Inferior parietal cortex (tissue), 1 donor: Measurements from ENCODE around the gene ECE2.

Source experiments
- DNase-seq: peaks from one replicate; pipeline ENCODE4 v3.0.0-alpha.2; 2016; ENCODE audit errors: extremely low spot score

The ECE2 gene

DNA sequence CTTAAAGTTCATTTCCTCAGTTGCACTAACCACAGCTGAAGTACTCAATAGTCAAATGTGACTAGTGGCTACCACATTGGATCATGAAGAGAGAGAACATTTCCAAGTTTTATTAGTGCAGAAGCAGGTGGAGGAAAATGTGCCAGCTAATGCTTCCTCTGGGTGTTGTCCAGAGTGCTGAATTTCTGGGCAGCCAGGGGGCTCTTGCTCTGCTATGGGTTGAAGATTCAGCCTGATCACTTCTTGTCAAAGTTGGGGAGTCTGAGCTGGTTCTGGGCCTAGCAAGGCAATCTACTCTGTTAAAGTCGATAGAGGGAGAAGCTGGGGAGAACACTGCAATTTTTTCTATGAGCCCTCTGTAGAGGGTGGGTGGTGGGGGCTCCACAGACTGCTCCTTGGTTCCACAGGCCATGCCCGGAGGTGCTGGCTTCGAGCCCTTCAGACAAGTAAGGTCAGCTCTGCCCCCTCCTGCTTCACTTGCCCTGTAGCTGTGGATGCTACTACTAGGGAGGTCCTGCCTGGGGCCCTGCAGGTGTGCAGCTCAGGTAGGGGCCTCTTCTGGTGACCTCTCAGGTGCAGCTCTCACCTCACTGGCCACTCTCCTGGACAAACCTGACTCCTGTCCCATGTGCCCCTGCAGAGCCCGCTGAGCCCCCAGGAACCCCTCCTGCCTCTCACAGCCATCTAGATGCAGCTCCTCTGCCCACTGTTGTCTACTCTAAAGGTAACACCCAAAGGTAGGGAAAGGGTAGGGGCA lies 35.3 kb upstream of the ECE2 start:
- no peak for DNase-seq

DNA sequence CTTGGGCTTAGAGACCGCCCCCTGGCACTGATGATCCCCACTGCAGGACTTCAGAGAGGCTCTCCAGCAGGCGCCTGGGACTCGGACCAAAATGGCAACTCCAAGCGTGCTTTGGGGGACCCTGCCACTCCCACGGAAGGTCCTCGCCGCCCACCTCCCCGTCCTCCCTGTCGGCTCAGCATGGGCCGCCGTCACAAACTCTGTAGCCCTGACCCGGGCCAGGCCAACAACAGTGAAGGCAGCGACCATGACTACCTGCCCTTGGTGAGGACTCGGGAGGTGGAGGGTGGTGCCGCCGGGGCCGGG lies 34.7 kb upstream of the ECE2 start:
- DNase-seq, result no peak

DNA sequence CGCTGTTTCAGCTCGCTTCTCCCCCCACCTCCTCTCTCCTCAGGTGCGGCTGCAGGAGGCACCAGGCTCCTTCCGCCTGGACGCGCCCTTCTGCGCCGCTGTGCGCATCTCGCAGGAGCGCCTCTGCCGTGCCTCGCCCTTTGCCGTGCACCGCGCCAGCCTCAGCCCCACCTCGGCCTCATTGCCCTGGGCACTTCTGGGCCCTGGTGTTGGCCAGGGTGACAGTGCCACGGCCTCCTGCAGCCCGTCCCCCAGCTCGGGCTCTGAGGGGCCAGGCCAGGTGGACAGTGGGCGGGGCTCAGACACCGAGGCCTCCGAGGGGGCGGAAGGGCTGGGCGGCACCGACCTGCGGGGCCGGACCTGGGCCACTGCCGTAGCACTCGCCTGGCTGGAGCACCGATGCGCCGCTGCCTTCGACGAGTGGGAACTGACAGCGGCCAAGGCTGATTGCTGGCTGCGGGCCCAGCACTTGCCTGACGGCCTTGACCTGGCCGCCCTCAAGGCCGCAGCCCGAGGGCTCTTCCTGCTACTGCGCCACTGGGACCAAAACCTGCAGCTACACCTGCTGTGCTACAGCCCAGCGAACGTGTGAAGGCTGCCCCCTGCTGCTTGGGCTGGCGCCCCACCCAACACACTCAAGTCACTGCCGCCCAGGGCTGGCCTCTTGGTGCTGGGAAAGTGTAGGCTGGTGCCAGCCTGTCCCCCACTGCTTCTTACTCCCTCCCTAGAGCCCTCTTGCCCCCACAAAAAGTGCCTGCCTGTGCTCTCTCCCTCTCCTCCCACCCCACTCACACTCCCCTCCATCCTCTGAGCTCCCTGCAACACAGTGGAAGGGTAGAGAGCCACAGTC lies 34.1 kb upstream of the ECE2 start:
- no peak for DNase-seq

DNA sequence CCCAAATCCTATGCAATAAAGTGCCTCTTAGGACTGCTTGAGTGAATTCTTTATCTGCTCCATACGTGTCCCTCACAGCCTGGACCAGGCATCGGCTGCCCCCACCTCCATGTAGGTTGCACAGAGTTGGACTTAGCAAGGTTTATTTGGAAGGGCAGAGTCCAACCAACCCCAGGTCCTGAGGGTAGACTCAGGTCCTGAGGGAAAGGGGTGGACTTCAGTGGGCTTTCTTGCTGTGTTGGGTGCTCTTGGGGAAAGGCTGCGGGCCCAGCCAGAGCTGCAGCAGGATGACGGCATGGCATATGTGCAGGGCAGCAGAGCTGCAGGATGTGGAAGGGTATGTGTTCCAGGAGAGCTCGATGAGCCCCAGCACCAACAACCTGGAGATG lies 33.5 kb upstream of the ECE2 start:
- no peak for DNase-seq

DNA sequence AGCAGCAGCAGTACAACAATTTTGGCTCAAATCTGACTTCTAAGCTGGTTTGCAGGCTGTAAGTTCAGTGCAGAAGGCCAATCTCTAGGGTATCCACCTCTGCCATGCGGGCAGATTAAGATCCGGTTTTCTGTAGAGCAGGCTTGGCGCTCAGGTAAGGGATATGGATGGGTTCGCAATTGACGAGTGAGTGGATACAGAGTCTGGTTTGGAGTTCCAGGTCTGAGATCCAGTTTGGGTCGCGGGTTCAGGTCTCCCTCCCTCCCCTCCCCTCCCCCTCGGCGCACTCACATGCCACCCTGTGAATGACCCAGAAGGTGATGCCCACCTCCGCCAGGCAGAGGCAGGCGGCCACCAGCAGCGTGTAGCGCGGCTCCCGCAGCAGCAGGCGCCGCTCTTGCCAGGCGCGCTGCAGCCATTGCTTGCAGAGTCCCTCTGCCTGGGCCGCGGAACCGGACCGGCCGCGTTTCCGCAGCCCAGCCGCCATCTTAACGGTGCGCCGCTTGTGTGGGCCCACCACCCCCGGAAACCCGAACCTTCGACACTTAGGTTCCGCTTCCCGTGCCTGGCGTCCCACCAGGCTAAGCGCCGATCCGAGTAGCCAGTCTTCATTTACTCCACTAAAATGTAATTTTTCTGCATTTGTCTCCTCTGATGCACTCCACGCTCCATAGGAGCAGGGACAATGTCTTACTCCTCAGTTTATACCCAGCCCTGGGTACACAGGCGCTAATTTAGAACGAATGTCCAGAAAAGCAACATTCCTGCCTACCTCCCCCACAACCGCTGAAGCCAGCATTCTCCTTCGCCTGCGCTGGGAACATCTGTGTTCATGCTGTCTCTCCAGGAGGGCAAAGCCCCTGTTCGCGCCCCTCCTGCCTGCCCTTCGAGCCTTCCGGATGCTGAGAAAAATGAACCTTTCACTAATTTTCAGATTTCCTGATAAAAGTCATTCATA lies 27.1 kb upstream of the ECE2 start, which contains the start of gene ALG3:
ALG3 (minus strand) TSS at position 509 of the 958 bp plus-strand sequence; CDS start at position 487, 22 bp downstream.
- peak; percentile 89 for DNase-seq

DNA sequence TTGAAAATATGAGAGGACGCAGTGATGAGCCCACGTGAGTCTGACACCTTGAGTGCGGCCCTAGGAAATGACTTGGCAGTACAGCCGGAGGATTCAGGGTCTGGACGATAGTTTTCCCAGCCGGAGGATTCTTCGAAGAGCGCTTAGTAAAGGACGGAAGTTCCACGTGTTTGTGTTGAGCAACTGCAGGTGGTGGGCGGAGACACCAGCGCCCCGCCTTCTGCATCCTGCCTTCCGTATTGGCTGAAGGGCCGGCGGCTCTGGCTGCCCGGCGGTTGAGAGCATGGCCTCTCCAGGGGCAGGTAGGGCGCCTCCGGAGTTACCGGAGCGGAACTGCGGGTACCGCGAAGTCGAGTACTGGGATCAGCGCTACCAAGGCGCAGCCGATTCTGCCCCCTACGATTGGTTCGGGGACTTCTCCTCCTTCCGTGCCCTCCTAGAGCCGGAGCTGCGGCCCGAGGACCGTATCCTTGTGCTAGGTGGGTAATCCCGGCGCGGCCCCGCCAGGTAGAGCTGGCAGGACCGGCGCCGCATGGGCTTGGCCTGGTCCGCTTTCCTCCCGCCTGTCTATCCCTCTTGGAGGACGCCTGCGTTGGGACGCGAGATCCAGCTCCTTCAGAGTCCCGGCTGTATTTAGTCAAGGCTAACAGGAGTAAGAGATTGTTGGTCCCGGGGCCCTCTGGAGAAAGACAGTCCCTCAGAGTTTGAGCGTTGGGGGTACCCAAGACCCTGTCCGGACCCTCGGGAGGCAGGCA lies 26.2 kb upstream of the ECE2 start, which contains the start of gene EEF1AKMT4:
EEF1AKMT4 (plus strand) TSS at position 261 of the 755 bp plus-strand sequence; CDS start at position 284, 23 bp downstream.
- peak; percentile 96 for DNase-seq

DNA sequence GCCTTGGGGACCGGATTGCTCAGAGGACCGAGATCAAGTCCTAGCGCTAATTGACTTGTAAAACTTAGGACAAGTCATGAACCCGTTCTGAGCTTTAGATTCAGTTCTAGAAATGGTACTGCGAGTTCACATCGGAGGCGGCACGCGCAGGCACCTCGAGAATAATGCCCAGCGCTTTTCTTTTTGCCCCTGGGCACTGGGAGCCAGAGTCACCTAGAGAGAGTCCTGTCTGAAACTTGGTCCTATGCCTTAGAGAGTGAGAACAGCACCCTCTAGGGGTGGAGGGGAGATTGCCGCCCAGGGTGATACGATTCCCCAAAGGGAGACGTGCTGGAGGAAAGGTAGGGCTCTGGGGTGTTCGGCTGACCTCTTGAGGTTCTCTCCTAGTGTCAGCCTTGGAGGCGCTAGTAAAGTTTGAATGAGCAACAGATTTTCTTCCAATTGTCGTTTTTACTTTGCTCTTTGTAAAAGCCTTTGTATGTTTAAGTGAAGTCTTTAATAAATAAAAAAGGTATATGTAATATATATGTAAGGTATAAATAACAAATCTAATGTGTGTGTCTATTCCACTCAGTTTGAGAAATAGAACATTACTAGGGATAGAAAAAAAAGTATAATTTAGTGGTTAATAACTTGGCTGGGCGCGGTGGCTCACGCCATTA lies 25.5 kb upstream of the ECE2 start:
- DNase-seq, result peak; percentile 94

DNA sequence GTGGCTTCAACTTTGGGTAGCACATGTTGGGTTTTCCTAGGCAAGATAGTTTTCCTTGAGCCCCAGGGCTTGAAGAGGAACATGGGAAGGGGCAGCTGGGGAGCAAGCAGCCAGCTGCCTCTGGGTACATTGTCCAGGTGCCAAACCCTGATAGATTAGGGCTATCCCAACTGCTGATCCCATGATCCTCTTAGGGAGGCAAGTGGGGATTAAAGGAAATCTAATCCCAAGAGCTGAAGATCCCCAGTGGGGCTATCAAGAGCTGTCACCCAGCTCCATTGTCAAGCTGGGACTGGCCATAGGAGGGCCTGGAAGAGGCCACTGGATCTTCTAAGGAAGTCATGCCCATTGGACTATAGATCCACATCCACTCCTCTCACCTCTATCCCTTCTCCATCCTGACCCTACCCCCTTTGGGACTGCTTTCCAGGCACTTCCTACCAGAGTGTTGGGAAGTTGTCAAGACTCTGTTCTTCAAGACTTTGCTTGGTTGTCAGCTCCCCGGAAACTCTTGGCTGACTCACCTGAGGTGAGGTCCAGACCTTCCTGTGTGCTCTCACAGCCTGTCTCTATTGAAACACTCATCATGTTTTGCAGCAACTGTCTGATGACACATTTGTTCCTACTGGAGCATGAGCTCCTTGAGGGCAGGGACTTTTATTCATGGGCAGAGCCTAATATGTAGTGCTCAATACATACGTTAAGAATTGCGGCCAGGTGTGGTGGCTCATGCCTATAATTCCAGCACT lies 20.4 kb upstream of the ECE2 start:
- no peak for DNase-seq

DNA sequence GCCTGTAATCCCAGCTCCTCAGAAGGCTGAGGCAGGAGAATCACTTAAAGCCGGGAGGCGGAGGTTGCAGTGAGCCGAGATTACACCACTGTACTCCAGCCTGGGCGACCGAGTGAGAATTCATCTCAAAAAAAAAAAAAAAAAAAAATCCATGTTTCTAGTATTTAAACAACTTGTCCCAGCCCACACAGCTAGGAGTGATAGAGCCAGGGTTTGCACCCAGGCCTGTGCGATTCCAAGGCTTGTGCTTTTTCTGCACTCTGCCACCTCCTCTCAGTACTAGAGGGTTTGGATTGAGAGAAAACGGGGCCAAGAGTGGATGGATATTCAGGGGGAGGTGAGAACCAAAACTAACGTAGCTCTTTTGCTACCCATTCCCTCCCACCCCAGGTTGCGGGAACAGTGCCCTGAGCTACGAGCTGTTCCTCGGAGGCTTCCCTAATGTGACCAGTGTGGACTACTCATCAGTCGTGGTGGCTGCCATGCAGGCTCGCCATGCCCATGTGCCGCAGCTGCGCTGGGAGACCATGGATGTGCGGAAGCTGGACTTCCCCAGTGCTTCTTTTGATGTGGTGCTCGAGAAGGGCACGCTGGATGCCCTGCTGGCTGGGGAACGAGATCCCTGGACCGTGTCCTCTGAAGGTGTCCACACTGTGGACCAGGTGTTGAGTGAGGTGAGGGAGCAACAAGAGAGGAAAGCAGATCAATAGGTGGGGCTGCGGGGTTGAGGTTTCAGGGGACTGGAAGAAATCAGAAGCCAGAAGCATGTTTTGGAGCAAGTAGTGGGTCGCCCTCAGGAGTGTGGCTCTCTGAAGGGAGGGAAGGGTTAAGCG lies 18.5 kb upstream of the ECE2 start:
- DNase-seq, result no peak

DNA sequence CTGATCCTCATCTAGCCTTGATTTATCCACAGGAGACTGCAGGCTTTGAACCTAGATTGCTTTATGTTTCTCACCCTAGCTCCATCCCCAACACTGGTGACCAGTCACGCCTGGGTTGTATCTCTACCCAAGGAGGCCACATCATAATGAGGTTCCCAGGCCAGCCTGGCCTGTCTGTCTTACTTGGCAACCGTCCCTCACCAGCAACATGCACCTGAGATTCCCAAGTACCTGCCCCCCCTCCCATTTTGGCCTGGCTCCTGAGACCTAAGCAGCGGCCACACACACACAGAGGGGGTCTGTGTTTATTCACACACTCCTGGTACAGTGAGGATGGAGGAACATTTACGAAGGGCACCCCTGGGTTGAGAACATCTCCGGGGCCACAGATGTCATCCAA lies 16.9 kb upstream of the ECE2 start:
- DNase-seq, result no peak

DNA sequence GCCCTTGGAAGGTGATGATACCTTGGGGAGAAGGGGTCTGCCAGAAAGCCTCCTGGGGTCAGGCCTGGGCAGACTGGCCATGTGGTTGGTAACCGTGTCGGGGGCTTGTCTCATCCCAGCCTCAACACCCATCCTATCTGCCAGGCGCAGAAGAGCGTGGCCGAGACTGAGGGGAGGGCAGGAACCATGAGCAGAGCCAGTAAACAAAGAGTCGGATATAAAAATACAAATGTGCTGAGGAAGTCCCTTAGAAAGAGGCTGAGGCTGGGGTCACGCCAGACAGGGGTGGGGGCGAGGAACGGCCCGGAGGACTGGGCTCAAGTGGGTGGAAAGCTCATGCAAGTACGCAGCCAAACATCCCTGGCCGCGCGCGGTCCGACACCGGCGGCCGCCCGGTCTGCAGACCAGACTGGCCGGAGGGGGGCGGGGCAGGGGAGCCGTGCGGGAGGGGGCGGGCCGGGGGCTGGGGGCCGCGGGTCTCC lies 16.4 kb upstream of the ECE2 start:
- no peak for DNase-seq

DNA sequence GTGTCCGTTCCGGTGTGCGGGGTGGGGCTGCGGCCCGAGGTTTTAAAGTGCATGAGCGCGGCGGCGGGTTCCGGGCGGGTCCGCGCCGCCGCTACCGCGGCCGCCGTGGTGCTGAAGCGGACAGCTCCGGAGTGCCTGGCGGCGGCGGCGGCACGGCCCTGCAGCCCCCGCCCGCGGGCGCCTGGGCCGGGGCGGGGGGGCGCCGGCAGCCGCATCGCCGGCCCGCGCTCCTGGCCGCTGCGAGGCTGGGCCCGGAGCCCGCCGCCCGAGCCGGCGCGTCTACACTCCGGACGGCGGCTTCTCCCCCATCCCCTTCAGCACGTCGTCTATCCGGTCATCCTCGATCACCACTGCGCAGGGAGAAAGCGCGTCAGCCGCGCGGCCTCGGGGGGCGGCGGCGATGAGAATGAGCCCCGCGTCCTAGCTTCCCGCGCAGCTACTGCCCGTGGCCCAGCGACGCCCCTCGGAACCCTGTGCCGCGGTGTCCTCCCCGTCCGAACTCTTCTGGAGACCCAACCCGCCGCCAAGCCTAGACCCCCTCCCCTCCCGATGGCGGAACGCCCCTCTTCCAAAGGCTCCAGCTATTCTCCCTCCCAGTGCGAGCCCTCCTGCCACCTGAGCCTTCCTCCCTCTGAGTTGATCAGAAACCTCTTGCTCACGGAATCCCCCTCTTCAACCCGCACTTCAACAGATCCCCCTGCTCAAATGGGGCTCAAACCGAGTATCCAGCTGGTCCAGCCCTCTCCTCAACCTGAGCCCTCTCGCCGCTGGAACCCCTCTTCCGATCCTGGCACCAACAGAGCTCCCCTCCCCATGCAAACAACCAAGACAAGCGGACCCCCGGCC lies 15.7 kb upstream of the ECE2 start:
- no peak for DNase-seq

DNA sequence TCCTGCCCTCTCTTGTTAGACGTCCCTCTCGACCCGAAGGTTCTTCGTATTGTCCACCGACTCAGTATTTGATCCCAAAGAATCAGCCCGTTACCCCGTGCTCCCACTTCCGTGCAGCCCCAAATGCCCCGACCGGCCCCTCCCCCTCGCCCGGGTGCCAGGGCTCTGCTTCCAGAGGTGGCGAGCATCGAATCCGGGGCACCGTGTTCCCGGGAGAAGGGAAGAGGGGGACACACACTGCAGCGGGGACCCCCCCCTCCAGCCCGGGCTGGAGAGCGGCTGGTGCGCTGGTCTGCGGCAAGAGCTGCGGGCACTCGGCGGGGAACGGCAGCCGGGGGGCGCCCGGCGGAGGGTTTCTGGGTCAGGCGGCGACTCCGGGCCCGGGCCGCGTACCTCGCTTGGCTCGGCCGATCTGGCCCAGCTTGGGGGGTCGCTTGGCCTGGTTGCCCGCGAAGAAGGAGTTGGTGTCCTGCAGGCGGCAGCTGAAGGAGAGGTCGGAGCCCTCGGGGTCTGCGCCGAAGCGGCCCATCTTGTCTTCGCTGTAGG lies 15.0 kb upstream of the ECE2 start:
- no peak for DNase-seq

DNA sequence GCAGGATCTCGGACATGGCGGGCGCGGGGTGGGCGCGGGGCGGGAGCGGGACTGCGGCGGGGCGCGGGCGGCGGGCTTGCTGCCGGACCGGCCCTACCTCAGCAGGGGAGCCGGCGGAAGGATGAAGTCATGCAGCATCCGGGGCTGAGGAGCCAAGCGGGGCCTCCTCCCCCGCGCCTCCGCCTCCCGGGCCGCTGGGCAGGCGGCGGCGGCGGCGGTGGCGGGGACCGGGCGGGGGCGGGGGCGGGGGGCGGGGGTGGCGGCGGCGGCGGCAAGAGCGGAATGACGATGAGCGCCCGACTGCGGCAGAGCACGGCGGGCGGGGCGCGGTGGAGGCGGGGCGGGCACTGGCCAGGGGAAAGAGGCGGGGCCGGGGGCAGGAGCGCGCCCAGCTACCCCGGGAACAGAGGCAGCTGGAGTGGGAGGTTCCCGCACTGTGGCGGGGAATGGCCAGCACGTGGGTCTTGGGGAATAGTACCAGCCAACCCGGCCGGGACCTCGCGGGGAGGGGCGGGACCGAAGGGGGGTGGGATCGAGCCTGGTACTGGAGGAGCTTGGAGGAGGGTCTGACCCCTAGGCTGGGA lies 14.5 kb upstream of the ECE2 start, which contains the start of gene CAMK2N2:
CAMK2N2 (minus strand) TSS at position 284 of the 584 bp plus-strand sequence; CDS start at position 16, 268 bp downstream.
- DNase-seq, result peak; percentile 19

DNA sequence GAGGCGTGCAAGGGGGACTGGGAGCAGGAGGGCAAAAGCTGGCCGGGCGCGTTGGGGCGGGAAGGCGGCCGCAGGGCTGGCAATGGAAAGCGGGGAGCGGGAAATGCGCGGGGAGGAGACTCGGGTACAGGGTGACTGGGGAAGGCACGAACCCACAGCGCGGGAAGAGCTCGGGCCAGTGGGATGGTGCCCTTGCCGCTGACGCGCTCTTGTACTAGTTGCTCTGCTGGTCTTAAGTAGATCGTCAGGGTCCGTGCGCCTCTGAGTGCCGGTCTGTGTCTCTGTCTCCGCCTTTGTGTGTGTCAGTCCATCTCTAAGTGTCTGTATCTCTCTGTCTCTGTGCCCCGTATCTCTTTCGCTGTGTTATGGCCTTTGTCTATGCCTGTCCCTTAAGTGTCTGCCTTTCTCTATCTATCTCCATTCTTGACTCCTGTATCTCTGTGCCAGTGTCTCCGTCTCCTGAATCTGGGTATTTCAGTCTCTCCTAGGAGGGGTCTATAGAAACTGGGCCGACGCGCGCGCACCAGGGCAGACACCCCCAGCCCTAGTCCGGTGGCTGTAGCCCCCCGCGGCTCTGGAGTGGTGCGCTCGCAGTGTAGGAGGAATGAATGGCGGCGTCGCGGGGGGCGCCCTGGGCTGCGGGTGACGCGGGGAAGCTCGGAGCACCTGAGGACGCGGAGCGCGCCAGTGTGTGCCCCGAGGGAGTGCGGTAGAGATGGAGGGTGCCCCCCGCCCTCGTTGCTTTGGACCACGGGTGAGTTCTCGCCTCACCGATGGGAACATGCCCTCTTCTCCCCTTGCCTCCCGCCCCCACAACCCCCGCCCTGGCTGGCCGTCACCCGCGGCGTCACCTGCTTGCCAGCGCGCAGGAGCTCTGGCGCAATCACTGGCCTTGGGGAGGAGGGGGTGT lies 13.7 kb upstream of the ECE2 start:
- DNase-seq, result peak; percentile 15

DNA sequence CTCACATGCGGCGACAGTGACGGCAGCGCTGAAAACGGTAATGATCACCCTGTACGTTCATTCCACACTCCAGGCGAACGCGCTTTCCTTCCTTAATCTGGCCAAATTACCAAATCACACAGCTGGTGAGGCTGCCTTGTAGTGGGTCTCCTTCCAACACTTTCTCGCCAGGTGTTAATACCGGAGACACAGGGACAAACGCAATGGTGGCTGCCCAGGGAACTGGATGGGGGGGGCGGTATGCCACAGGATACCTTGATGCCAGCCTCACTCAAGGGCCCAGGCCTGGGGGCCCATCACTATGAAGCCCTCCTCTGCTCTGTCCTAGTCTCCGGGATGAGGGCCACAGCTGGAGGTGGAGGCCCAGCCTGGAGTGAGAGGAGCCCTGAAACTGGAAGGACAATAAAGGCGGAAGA lies 13.1 kb upstream of the ECE2 start:
- DNase-seq, result no peak
